WTC11 (cell line): Measurements from ENCODE around the gene LMOD1. TPM values are rescaled to one million over a fixed set of nuclear protein-coding genes. Genes with fewer than 3 reads are reported as not detected.

Experiments
- ATAC-seq: fragments of 200-7000 bp; cut with Tn5 transposase; 2 replicates; pipeline ENCODE4 v1.10.0; 2021; ENCODE audit warnings: mild to moderate bottlenecking, moderate library complexity
- CTCF ChIA-PET: fragments of 300-600 bp; sonication (Branson Sonifier 250); formaldehyde crosslinking; loops from one replicate; lab custom pipeline; 2021; ENCODE audit warnings: antibody characterized with exemption; lab: Charles Lee
- POLR2A ChIA-PET: fragments of 350-600 bp; sonication (Branson Sonifier 250); formaldehyde crosslinking; loops from one replicate; lab custom pipeline; 2021; ENCODE audit warnings: antibody characterized with exemption; lab: Charles Lee
- DNase-seq: peaks from one replicate; pipeline ENCODE4 v3.0.0; 2021; ENCODE audit warnings: low spot score
- H3K27ac Mint-ChIP-seq: 2 replicates; pipeline ENCODE4 v1.8.0; 2021; ENCODE audit warnings: mixed read lengths
- H3K27me3 Mint-ChIP-seq: 2 replicates; pipeline ENCODE4 v1.8.0; 2021; ENCODE audit warnings: low read depth, mild to moderate bottlenecking, moderate library complexity, mixed read lengths
- H3K36me3 Mint-ChIP-seq: 2 replicates; pipeline ENCODE4 v1.8.0; 2021; ENCODE audit warnings: mixed read lengths
- H3K4me1 Mint-ChIP-seq: 2 replicates; pipeline ENCODE4 v1.8.0; 2022; ENCODE audit warnings: mixed read lengths
- H3K4me3 Mint-ChIP-seq: 2 replicates; pipeline ENCODE4 v1.8.0; 2021; ENCODE audit warnings: mild to moderate bottlenecking, moderate library complexity, mixed read lengths
- H3K9me3 Mint-ChIP-seq: 2 replicates; pipeline ENCODE4 v1.8.0; 2021; ENCODE audit warnings: mixed read lengths
- ATF1 ChIP-seq: sonication (generic); formaldehyde crosslinking; IDR thresholded peaks from 2 replicates; pipeline ENCODE4 v1.8.1; 2023; ENCODE audit warnings: mild to moderate bottlenecking, moderate library complexity, missing genetic modification reagents
- EMX1 ChIP-seq: fragments of 250-450 bp; sonication (Bioruptor Pico); IDR thresholded peaks from 2 replicates; pipeline ENCODE4 v1.8.0; 2021; ENCODE audit warnings: mild to moderate bottlenecking
- ERG ChIP-seq: fragments of 250-450 bp; sonication (Bioruptor Pico); IDR thresholded peaks from 2 replicates; pipeline ENCODE4 v1.8.0; 2021; ENCODE audit warnings: mild to moderate bottlenecking
- ESRRA ChIP-seq: sonication (generic); formaldehyde crosslinking; IDR thresholded peaks from 2 replicates; pipeline ENCODE4 v1.8.1; 2022; ENCODE audit warnings: mild to moderate bottlenecking, missing genetic modification reagents, borderline replicate concordance
- FOXJ3 ChIP-seq: sonication (generic); formaldehyde crosslinking; IDR thresholded peaks from 2 replicates; pipeline ENCODE4 v1.9.0; 2021; ENCODE audit warnings: missing genetic modification reagents, mild to moderate bottlenecking, borderline replicate concordance
- IRF2 ChIP-seq: sonication (generic); formaldehyde crosslinking; IDR thresholded peaks from 2 replicates; pipeline ENCODE4 v1.8.0; 2022; ENCODE audit warnings: low read depth, missing genetic modification reagents, borderline replicate concordance
- MAX ChIP-seq: sonication (generic); formaldehyde crosslinking; IDR thresholded peaks from 2 replicates; pipeline ENCODE4 v1.8.0; 2022; ENCODE audit warnings: mild to moderate bottlenecking, missing genetic modification reagents
- NFATC4 ChIP-seq: fragments of 250-450 bp; sonication (Bioruptor Pico); IDR thresholded peaks from 2 replicates; pipeline ENCODE4 v1.9.0; 2021; ENCODE audit warnings: mild to moderate bottlenecking
- ZBTB21 ChIP-seq: sonication (generic); formaldehyde crosslinking; IDR thresholded peaks from 2 replicates; pipeline ENCODE4 v1.8.1; 2023; ENCODE audit warnings: mild to moderate bottlenecking, missing genetic modification reagents, borderline replicate concordance
- ZMAT4 ChIP-seq: fragments of 250-450 bp; sonication (Bioruptor Pico); IDR thresholded peaks from 2 replicates; pipeline ENCODE4 v1.9.0; 2021; ENCODE audit warnings: mild to moderate bottlenecking
- ZNF138 ChIP-seq: sonication (generic); formaldehyde crosslinking; conservative IDR thresholded peaks from 2 replicates; pipeline ENCODE4 v1.8.1; 2022; ENCODE audit warnings: mild to moderate bottlenecking, moderate library complexity, missing genetic modification reagents
- total RNA-seq: library from RNA; stranded (reverse); gene quantifications from 3 replicates; pipeline ENCODE4 v1.2.3, GENCODE V29; 2021
- TF ChIP-seq, protein P1 (sequence below): sonication (generic); formaldehyde crosslinking; IDR thresholded peaks from 2 replicates; pipeline ENCODE4 v1.8.1; 2022; ENCODE audit warnings: low read depth, mild to moderate bottlenecking, moderate library complexity, missing genetic modification reagents, borderline replicate concordance
- TF ChIP-seq, protein P2 (sequence below): sonication (generic); formaldehyde crosslinking; conservative IDR thresholded peaks from 2 replicates; pipeline ENCODE4 v1.8.1; 2022; ENCODE audit warnings: mild to moderate bottlenecking, missing genetic modification reagents
- TF ChIP-seq, protein P3 (sequence below): sonication (generic); formaldehyde crosslinking; IDR thresholded peaks from 2 replicates; pipeline ENCODE4 v1.8.1; 2023; ENCODE audit warnings: mild to moderate bottlenecking, missing genetic modification reagents
- TF ChIP-seq, protein P4 (sequence below): fragments of 250-450 bp; sonication (Bioruptor Pico); IDR thresholded peaks from 2 replicates; pipeline ENCODE4 v1.9.0; 2021; ENCODE audit warnings: mild to moderate bottlenecking, borderline replicate concordance
- TF ChIP-seq, protein P5 (sequence below): sonication (generic); formaldehyde crosslinking; IDR thresholded peaks from 2 replicates; pipeline ENCODE4 v1.8.1; 2022; ENCODE audit warnings: missing genetic modification reagents, borderline replicate concordance

LMOD1 gene
- total RNA-seq, 1 experiment from 2014 or later: 1.5 TPM

- no peak for TF ChIP-seq ZBTB21 (CRISPR knock-in tag)
- TF ChIP-seq, protein P1, sequence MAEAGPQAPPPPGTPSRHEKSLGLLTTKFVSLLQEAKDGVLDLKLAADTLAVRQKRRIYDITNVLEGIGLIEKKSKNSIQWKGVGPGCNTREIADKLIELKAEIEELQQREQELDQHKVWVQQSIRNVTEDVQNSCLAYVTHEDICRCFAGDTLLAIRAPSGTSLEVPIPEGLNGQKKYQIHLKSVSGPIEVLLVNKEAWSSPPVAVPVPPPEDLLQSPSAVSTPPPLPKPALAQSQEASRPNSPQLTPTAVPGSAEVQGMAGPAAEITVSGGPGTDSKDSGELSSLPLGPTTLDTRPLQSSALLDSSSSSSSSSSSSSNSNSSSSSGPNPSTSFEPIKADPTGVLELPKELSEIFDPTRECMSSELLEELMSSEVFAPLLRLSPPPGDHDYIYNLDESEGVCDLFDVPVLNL: no peak
- TF ChIP-seq, protein P2, sequence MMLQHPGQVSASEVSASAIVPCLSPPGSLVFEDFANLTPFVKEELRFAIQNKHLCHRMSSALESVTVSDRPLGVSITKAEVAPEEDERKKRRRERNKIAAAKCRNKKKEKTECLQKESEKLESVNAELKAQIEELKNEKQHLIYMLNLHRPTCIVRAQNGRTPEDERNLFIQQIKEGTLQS (CRISPR knock-in tag): no peak
- TF ChIP-seq, protein P3, sequence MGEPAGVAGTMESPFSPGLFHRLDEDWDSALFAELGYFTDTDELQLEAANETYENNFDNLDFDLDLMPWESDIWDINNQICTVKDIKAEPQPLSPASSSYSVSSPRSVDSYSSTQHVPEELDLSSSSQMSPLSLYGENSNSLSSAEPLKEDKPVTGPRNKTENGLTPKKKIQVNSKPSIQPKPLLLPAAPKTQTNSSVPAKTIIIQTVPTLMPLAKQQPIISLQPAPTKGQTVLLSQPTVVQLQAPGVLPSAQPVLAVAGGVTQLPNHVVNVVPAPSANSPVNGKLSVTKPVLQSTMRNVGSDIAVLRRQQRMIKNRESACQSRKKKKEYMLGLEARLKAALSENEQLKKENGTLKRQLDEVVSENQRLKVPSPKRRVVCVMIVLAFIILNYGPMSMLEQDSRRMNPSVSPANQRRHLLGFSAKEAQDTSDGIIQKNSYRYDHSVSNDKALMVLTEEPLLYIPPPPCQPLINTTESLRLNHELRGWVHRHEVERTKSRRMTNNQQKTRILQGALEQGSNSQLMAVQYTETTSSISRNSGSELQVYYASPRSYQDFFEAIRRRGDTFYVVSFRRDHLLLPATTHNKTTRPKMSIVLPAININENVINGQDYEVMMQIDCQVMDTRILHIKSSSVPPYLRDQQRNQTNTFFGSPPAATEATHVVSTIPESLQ (CRISPR knock-in tag): no peak
- TF ChIP-seq IRF2: no peak
- TF ChIP-seq EMX1: no peak
- no peak for TF ChIP-seq ZMAT4 (CRISPR knock-in tag)
- TF ChIP-seq ZNF138: no peak
- no peak for TF ChIP-seq MAX (CRISPR knock-in tag)
- TF ChIP-seq ERG (CRISPR knock-in tag): no peak
- TF ChIP-seq, protein P4, sequence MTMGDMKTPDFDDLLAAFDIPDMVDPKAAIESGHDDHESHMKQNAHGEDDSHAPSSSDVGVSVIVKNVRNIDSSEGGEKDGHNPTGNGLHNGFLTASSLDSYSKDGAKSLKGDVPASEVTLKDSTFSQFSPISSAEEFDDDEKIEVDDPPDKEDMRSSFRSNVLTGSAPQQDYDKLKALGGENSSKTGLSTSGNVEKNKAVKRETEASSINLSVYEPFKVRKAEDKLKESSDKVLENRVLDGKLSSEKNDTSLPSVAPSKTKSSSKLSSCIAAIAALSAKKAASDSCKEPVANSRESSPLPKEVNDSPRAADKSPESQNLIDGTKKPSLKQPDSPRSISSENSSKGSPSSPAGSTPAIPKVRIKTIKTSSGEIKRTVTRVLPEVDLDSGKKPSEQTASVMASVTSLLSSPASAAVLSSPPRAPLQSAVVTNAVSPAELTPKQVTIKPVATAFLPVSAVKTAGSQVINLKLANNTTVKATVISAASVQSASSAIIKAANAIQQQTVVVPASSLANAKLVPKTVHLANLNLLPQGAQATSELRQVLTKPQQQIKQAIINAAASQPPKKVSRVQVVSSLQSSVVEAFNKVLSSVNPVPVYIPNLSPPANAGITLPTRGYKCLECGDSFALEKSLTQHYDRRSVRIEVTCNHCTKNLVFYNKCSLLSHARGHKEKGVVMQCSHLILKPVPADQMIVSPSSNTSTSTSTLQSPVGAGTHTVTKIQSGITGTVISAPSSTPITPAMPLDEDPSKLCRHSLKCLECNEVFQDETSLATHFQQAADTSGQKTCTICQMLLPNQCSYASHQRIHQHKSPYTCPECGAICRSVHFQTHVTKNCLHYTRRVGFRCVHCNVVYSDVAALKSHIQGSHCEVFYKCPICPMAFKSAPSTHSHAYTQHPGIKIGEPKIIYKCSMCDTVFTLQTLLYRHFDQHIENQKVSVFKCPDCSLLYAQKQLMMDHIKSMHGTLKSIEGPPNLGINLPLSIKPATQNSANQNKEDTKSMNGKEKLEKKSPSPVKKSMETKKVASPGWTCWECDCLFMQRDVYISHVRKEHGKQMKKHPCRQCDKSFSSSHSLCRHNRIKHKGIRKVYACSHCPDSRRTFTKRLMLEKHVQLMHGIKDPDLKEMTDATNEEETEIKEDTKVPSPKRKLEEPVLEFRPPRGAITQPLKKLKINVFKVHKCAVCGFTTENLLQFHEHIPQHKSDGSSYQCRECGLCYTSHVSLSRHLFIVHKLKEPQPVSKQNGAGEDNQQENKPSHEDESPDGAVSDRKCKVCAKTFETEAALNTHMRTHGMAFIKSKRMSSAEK (CRISPR knock-in tag): no peak
- TF ChIP-seq ATF1 (CRISPR knock-in tag): no peak
- TF ChIP-seq ESRRA: no peak
- TF ChIP-seq, protein P5, sequence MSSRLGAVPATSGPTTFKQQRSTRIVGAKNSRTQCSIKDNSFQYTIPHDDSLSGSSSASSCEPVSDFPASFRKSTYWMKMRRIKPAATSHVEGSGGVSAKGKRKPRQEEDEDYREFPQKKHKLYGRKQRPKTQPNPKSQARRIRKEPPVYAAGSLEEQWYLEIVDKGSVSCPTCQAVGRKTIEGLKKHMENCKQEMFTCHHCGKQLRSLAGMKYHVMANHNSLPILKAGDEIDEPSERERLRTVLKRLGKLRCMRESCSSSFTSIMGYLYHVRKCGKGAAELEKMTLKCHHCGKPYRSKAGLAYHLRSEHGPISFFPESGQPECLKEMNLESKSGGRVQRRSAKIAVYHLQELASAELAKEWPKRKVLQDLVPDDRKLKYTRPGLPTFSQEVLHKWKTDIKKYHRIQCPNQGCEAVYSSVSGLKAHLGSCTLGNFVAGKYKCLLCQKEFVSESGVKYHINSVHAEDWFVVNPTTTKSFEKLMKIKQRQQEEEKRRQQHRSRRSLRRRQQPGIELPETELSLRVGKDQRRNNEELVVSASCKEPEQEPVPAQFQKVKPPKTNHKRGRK (CRISPR knock-in tag): no peak
- no peak for TF ChIP-seq FOXJ3 (CRISPR knock-in tag)
- no peak for TF ChIP-seq NFATC4 (CRISPR knock-in tag)
- H3K4me3 Mint-ChIP-seq: peak overlapping the region; percentile 77
- ATAC-seq (no peak), DNase-seq (no peak)
- CTCF ChIA-PET: interaction anchor here (1.2 to 2.3 kb wide), 2 partner anchors 8 to 10 kb away, joined by 7 to 24 read pairs; no protein-coding TSS in a partner anchor
- no peaks in the 10 kb centered on the region for H3K9me3 Mint-ChIP-seq
- H3K27me3 Mint-ChIP-seq: peaks cover 36% of the 10 kb centered on the region
- POLR2A ChIA-PET: interaction anchor here (1.0 kb wide), 1 partner anchor 59 kb away, joined by 3 read pairs; the partner anchor contains the start of gene LMOD1
- H3K27ac Mint-ChIP-seq: no peak overlapping the region
- no peaks in the 10 kb centered on the region for H3K36me3 Mint-ChIP-seq
- H3K4me1 Mint-ChIP-seq: peaks cover 19% of the 10 kb centered on the region
Measured at GRCh38 chr1:201887116-201887866, 59.1 kb downstream of the LMOD1 start.
